GM13977 (cell line): ENCODE data around the gene OR10H3.

Experiments
- DNase-seq: peaks from one replicate; pipeline ENCODE4 v3.0.0; 2012; ENCODE audit warnings: low spot score
- CTCF ChIP-seq: IDR thresholded peaks from 2 replicates; pipeline ENCODE4 v1.5.1; 2012; ENCODE audit warnings: mild to moderate bottlenecking, control low read depth; ENCODE audit not compliant: insufficient read depth; ENCODE audit errors: extremely low read depth, missing control alignments
- in situ Hi-C: fragments of 300-500 bp; cut with MboI; formaldehyde crosslinking; loops from one replicate; pipeline ENCODE4 v1.12.0; 2022; ENCODE audit warnings: low sequenced_read_pairs, low pct_unique_long_range_greater_than_20kb, mixed read lengths, inconsistent platforms; ENCODE audit not compliant: unreplicated experiment

Gene OR10H3, protein sequence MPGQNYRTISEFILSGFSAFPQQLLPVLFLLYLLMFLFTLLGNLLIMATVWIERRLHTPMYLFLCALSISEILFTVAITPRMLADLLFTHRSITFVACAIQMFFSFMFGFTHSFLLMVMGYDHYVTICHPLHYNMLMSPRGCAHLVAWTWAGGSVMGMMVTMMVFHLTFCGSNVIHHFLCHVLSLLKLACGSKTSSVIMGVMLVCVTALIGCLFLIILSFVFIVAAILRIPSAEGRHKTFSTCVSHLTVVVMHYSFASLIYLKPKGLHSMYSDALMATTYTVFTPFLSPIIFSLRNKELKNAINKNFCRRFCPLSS

DNA sequence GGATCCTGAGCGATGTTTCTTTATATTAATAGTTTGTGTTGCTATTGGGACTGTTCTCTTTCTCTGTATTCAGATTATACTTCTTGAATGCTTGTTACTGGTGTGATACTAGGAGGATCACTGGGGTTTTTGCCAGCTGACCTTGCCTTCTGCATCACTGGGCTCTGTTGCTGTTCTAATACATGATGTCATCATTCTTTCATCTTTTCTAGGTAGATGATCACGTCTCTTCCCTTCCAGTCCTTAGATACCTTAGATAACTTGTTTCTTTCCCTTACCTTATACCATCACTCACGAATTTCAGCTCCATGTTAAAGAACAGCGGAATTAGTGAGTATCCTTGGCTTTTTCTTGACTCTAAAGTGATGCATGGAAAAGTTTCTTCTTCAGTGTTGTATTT is at the start of gene OR10H3:
TSS of gene OR10H3 (plus strand) at position 264 of the 400 bp plus-strand sequence. CDS start 3,408 bp downstream, outside the sequence.
- in situ Hi-C loops = no loop called here
- no peak for DNase-seq
- TF ChIP-seq CTCF = no peak

GRCh38 chr19:15696654-15697194 is 41.1 kb upstream of the OR10H3 start:
- in situ Hi-C loops = no loop called here
- DNase-seq = no peak
- no peak for TF ChIP-seq CTCF

GRCh38 chr19:15701757-15702533 is 35.8 kb upstream of the OR10H3 start:
- in situ Hi-C loops = no loop called here
- no peak for TF ChIP-seq CTCF
- no peak for DNase-seq

DNA sequence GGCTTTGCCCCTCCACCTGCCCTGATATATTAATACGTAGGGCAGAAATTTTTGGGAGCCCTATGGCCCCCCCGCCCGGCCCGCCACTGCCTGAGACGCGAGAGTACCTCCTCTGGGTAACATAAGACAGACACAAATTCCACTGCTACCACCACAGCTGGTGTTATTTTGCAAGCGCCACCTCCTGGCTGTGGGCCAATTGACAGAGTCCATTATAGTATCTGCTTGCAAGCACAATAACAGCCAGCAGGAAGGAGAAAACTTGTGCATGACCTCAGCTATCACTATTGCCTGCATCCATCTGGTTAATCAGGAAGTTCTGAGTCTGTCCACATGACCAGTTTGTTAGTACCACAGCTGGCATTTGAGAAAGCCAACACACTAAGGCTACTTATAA is 35.3 kb upstream of the OR10H3 start:
- DNase-seq = no peak
- TF ChIP-seq CTCF = peak; percentile 27
- in situ Hi-C loops = no loop called here

- DNase-seq = no peak
- in situ Hi-C loops = no loop called here
Measured at GRCh38 chr19:15714638-15715037, 23.1 kb upstream of the OR10H3 start.

More at GRCh38 chr19:15714638-15715037, 23.1 kb upstream of the OR10H3 start:
- no peak for TF ChIP-seq CTCF
